Neutrophil (primary cell): Measurements from ENCODE around the gene KRT78.

ENCODE experiments used
- H3K27ac ChIP-seq: fragments of 200-600 bp; sonication (generic); 2 replicates; pipeline ENCODE4 v1.5.1; 2016; ENCODE audit warnings: mild to moderate bottlenecking, moderate library complexity
- H3K27me3 ChIP-seq: fragments of 200-600 bp; sonication (generic); 2 replicates; pipeline ENCODE4 v1.6.0; 2016; ENCODE audit warnings: mild to moderate bottlenecking
- H3K36me3 ChIP-seq: fragments of 200-600 bp; sonication (generic); 2 replicates; pipeline ENCODE4 v1.5.1; 2017
- H3K4me1 ChIP-seq, 2 experiments: fragments of 200-600 bp in 1 of 2; sonication (generic) in 1 of 2; 1 replicate in 1 of 2; 2 replicates in 1 of 2; pipeline versions ENCODE4 v1.5.1 to v1.6.1; 2013 to 2016; ENCODE audit warnings: low read depth in 1 of 2, low read length in 1 of 2, mild to moderate bottlenecking in 1 of 2, moderate library complexity in 1 of 2; ENCODE audit not compliant: control insufficient read depth in 1 of 2, insufficient read depth in 1 of 2
- H3K4me3 ChIP-seq, 2 experiments: fragments of 200-600 bp in 1 of 2; sonication (generic) in 1 of 2; 1 replicate in 1 of 2; 2 replicates in 1 of 2; pipeline ENCODE4 v1.5.1; 2013 to 2016; ENCODE audit warnings: low read depth in 1 of 2, low read length in 1 of 2, mild to moderate bottlenecking in 1 of 2, moderate library complexity in 1 of 2
- H3K9me3 ChIP-seq: fragments of 200-600 bp; sonication (generic); 2 replicates; pipeline ENCODE4 v1.5.1; 2016
- TF ChIP-seq, protein P1 (sequence below): fragments of 200-600 bp; sonication (generic); IDR thresholded peaks from 2 replicates; pipeline ENCODE4 v1.5.1; 2016; ENCODE audit warnings: antibody characterized with exemption

The KRT78 gene

DNA sequence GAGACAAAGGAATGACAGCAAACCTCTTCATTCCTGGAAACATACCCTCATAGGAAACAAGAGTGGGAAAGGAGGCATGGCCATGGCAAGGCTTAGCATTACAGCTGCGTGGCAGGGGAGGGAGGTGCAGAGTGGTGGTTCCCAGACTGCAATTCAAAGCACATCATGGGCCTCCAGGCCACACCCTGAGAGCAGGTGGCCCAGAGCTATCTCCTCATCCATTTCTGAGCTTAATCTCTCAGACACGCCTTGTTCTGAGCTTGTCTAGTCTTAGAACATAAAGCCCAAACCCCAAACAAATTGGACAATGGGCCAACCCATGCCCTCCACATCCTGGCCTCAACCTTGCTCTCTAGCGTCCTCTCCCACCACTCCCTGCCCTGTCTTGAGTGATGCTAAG is 47.0 kb downstream of the KRT78 start:
- H3K27me3 ChIP-seq = no peaks in the 10 kb centered on the region
- TF ChIP-seq, protein P1, sequence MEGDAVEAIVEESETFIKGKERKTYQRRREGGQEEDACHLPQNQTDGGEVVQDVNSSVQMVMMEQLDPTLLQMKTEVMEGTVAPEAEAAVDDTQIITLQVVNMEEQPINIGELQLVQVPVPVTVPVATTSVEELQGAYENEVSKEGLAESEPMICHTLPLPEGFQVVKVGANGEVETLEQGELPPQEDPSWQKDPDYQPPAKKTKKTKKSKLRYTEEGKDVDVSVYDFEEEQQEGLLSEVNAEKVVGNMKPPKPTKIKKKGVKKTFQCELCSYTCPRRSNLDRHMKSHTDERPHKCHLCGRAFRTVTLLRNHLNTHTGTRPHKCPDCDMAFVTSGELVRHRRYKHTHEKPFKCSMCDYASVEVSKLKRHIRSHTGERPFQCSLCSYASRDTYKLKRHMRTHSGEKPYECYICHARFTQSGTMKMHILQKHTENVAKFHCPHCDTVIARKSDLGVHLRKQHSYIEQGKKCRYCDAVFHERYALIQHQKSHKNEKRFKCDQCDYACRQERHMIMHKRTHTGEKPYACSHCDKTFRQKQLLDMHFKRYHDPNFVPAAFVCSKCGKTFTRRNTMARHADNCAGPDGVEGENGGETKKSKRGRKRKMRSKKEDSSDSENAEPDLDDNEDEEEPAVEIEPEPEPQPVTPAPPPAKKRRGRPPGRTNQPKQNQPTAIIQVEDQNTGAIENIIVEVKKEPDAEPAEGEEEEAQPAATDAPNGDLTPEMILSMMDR = no peak

DNA sequence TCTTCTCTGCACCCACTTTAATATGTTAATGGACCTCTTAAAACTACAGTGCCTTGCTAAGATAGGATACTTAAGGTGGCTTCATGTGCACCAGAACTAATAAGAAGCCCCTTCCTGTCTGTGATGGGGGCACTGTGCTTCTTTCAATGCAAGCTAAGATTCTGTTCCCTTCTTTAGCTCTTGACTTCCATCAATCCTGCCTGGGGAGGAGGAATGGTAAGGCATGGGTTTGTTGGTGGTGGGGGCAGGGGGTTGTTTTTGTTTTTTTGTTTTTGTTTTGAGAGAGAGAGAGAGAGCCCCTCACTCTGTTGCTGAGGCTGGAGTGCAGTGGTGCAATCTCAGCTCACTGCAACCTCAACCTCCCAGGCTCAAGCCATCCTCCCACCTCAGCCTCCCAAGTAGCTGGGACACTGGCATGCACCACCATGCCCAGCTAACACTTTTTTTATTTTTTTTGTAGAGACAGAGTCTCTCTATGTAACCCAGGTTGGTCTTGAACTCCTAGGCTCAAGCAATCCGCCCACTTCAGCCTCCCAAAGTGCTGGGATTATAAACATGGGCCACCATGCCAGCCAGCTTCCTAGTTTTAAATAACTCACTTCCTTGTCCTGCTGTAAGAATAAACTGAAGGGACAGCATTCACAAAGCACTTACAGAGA is 48.4 kb downstream of the KRT78 start:
- H3K9me3 ChIP-seq = no peaks in the 10 kb centered on the region
- no peaks in the 10 kb centered on the region for H3K36me3 ChIP-seq
- H3K4me3 ChIP-seq = no peak overlapping the region
- H3K27me3 ChIP-seq = no peaks in the 10 kb centered on the region
- TF ChIP-seq, protein P1 = no peak
- H3K4me1 ChIP-seq = no peaks in the 10 kb centered on the region
- no peak overlapping the region for H3K27ac ChIP-seq

More for the DNA sequence above, 47.0 kb downstream of the KRT78 start:
- H3K4me1 ChIP-seq = no peaks in the 10 kb centered on the region
- H3K4me3 ChIP-seq = no peak overlapping the region
- no peaks in the 10 kb centered on the region for H3K9me3 ChIP-seq
- no peak overlapping the region for H3K27ac ChIP-seq
- H3K36me3 ChIP-seq = no peaks in the 10 kb centered on the region

- Histone ChIP-seq H3K4me1 (no peaks in the 10 kb centered on the region), H3K9me3 (no peaks in the 10 kb centered on the region), H3K27me3 (no peaks in the 10 kb centered on the region), H3K4me3 (no peak overlapping the region), H3K27ac (no peak overlapping the region), H3K36me3 (no peaks in the 10 kb centered on the region)
- TF ChIP-seq, protein P1 = no peak
Measured at GRCh38 chr12:52799505-52800211, 49.1 kb downstream of the KRT78 start.

- H3K4me1 ChIP-seq = no peaks in the 10 kb centered on the region
- no peak overlapping the region for H3K27ac ChIP-seq
- H3K9me3 ChIP-seq = no peaks in the 10 kb centered on the region
- no peaks in the 10 kb centered on the region for H3K36me3 ChIP-seq
- no peak overlapping the region for H3K4me3 ChIP-seq
- TF ChIP-seq, protein P1 = no peak
- H3K27me3 ChIP-seq = no peaks in the 10 kb centered on the region
Measured at GRCh38 chr12:52798671-52799504, 49.9 kb downstream of the KRT78 start.

DNA sequence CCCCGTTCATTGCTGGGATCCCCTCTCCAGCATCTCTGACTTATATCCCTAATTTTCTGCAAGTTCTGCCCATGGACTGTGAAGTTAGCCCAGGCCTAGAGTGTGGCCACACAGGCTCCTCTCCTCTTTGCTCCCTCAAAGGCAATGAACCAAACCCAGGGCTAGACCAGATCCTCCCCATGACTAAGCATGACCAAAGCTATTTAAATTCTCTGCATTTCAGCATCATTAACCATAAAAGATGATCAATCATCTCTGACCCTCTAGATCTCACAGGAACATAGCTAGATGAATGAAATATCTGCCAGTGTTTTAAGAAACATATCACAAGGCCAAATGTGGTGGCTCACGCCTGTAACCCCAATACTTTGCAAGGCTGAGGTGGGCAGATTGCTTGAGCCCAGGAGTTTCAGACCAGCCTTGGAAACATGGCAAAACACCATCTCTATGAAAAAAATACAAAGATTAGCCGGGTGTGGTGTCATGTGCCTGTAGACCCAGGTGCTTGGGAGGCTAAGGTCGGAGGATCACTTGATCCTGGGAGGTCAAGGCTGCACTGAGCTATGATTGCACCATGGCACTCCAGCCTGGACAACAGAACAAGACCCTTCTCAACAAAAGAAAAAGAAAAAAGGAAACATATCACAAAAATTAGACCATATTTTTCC is 50.7 kb downstream of the KRT78 start:
- Histone ChIP-seq H3K27me3 (no peaks in the 10 kb centered on the region), H3K9me3 (no peaks in the 10 kb centered on the region), H3K27ac (no peak overlapping the region), H3K4me1 (no peaks in the 10 kb centered on the region), H3K4me3 (no peak overlapping the region), H3K36me3 (no peaks in the 10 kb centered on the region)
- TF ChIP-seq, protein P1 = no peak
